HepG2 (cell line): Measurements from ENCODE around the gene AFF1. TPM values are rescaled to one million over a fixed set of nuclear protein-coding genes. Genes with fewer than 3 reads are reported as not detected.
A peak's percentile ranks its signal among the peaks of the same experiment; 100 is the strongest.

ENCODE experiments used
- CCAR2 ChIP-seq: fragments of 200-400 bp; formaldehyde crosslinking; optimal IDR thresholded peaks from 2 replicates; pipeline ENCODE3; 2018; ENCODE audit warnings: low read depth, mild to moderate bottlenecking, low read length, moderate library complexity
- CEBPZ ChIP-seq: IDR thresholded peaks from 2 replicates; pipeline ENCODE4 v1.6.1; 2012; ENCODE audit warnings: low read length, improper control_type of control experiment
- DBP ChIP-seq: sonication (generic); formaldehyde crosslinking; IDR thresholded peaks from 2 replicates; pipeline ENCODE4 v1.4.0; 2020; ENCODE audit warnings: missing genetic modification reagents; ENCODE audit errors: not compliant biosample characterization
- EP300 ChIP-seq, 3 experiments: sonication (generic) in 1 of 3; formaldehyde crosslinking in 1 of 3; IDR thresholded peaks; 2 replicates each; pipeline versions ENCODE4 v1.5.1 to v1.6.1; 2011 to 2020; ENCODE audit warnings: low read depth in 2 of 3, low read length in 2 of 3, borderline replicate concordance in 1 of 3, improper control_type of control experiment in 1 of 3, mild to moderate bottlenecking in 1 of 3, missing genetic modification reagents in 1 of 3, moderate library complexity in 1 of 3
- JUN ChIP-seq: sonication (generic); formaldehyde crosslinking; IDR thresholded peaks from 2 replicates; pipeline ENCODE4 v1.4.0; 2020; ENCODE audit warnings: mild to moderate bottlenecking, missing genetic modification reagents
- NR3C1 ChIP-seq: sonication (generic); formaldehyde crosslinking; IDR thresholded peaks from 2 replicates; pipeline ENCODE4 v1.4.0; 2020; ENCODE audit warnings: missing genetic modification reagents
- PATZ1 ChIP-seq: sonication (generic); formaldehyde crosslinking; IDR thresholded peaks from 2 replicates; pipeline ENCODE4 v1.4.0; 2020; ENCODE audit warnings: missing genetic modification reagents
- TEAD3 ChIP-seq: optimal IDR thresholded peaks from 2 replicates; pipeline ENCODE3; 2016; ENCODE audit warnings: borderline replicate concordance
- ZNF317 ChIP-seq: sonication (generic); formaldehyde crosslinking; IDR thresholded peaks from 2 replicates; pipeline ENCODE4 v1.5.0; 2020; ENCODE audit warnings: mild to moderate bottlenecking, missing genetic modification reagents
- ZNF607 ChIP-seq: sonication (generic); formaldehyde crosslinking; IDR thresholded peaks from 2 replicates; pipeline ENCODE4 v1.5.1; 2020; ENCODE audit warnings: missing genetic modification reagents, mild to moderate bottlenecking, borderline replicate concordance
- polyA plus RNA-seq, 8 experiments: library from polyadenylated mRNA; depleted of rRNA in 3 of 8; stranded (reverse) in 7 of 8; unstranded in 1 of 8; fragments of >200 nt; fragmentation: Illumina TruSeq in 4 of 8; extraction: Trizol in 4 of 8; gene quantifications; 2 replicates each; pipeline versions ENCODE4 v1.2.1 to v1.2.3, GENCODE V29; 2011 to 2016; ENCODE audit warnings: low read depth in 4 of 8, missing spikeins in 1 of 8, mixed read lengths in 1 of 8; ENCODE audit not compliant: insufficient read depth in 1 of 8
- total RNA-seq, 5 experiments: library from RNA; depleted of rRNA; stranded (reverse); fragments of >200 nt; fragmentation: Illumina TruSeq; extraction: Trizol; gene quantifications; 2 replicates each; pipeline ENCODE4 v1.2.3, GENCODE V29; 2016; ENCODE audit warnings: low read depth in 1 of 5
- TF ChIP-seq, protein P1 (sequence below): IDR thresholded peaks from 2 replicates; pipeline ENCODE4 v1.6.1; 2012; ENCODE audit warnings: low read depth, low read length, improper control_type of control experiment
- TF ChIP-seq, protein P2 (sequence below): sonication (generic); formaldehyde crosslinking; IDR thresholded peaks from 2 replicates; pipeline ENCODE4 v1.8.0; 2022; ENCODE audit warnings: mild to moderate bottlenecking, missing genetic modification reagents
- TF ChIP-seq, protein P3 (sequence below): sonication (generic); formaldehyde crosslinking; IDR thresholded peaks from 2 replicates; pipeline ENCODE4 v1.5.0; 2020; ENCODE audit warnings: mild to moderate bottlenecking, missing genetic modification reagents
- TF ChIP-seq, protein P4 (sequence below): IDR thresholded peaks from 2 replicates; pipeline ENCODE4 v1.6.1; 2016; ENCODE audit warnings: mild to moderate bottlenecking

Gene AFF1
- total and polyA plus RNA-seq, 2 of the 13 experiments (the other 11 are each of a cell fraction or from before 2014, with no cell fraction given): 15.5 to 15.9 TPM

DNA sequence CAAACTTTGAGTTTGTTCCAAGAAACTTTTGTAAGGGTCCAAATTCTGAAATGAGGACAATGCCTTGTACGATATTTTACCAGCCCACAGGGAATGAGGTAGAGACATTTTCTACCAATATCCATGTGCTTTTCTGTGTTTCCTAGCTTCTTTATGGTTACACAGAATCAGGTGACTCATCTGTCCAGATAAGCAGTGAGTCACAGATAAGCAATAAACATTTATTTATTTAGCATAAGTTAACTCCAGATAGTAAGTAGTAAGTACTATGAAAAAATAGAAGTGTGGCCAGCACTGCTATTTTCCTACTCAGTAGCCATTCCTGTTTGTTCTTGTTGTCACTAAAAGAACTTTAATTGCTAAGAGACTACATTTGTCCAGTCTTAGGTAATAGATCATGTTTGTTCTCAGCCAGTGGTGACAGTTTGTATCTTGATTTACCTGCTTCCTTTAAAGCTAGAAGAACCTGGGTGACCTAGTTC is 7.4 kb downstream of the AFF1 start (continued):
- TF ChIP-seq CCAR2 (no peak), TEAD3 (CRISPR knock-in tag) (no peak), ZNF317 (CRISPR knock-in tag) (no peak), ZNF607 (CRISPR knock-in tag) (no peak), CEBPZ (no peak), EP300 (IDR thresholded peaks at IDR 0.05; ENCODE audit: low read depth in 2 of 2, low read length in 2 of 2) (peak in 1 of 2 experiments; percentile 44; a peak in 1 of 4 replicates), EP300 (CRISPR knock-in tag; IDR thresholded peaks at IDR 0.05; ENCODE audit: borderline replicate concordance) (no peak), DBP (CRISPR knock-in tag) (no peak), JUN (CRISPR knock-in tag) (no peak), PATZ1 (CRISPR knock-in tag) (no peak), NR3C1 (CRISPR knock-in tag) (no peak)
- TF ChIP-seq, protein P1, sequence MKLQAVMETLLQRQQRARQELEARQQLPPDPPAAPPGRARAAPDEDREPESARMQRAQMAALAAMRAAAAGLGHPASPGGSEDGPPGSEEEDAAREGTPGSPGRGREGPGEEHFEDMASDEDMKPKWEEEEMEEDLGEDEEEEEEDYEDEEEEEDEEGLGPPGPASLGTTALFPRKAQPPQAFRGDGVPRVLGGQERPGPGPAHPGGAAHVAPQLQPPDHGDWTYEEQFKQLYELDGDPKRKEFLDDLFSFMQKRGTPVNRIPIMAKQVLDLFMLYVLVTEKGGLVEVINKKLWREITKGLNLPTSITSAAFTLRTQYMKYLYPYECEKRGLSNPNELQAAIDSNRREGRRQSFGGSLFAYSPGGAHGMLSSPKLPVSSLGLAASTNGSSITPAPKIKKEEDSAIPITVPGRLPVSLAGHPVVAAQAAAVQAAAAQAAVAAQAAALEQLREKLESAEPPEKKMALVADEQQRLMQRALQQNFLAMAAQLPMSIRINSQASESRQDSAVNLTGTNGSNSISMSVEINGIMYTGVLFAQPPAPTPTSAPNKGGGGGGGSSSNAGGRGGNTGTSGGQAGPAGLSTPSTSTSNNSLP: peak; percentile 10; the same call in 1 of the 2 replicates
- TF ChIP-seq, protein P2, sequence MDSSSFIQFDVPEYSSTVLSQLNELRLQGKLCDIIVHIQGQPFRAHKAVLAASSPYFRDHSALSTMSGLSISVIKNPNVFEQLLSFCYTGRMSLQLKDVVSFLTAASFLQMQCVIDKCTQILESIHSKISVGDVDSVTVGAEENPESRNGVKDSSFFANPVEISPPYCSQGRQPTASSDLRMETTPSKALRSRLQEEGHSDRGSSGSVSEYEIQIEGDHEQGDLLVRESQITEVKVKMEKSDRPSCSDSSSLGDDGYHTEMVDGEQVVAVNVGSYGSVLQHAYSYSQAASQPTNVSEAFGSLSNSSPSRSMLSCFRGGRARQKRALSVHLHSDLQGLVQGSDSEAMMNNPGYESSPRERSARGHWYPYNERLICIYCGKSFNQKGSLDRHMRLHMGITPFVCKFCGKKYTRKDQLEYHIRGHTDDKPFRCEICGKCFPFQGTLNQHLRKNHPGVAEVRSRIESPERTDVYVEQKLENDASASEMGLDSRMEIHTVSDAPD: no peak
- TF ChIP-seq, protein P3, sequence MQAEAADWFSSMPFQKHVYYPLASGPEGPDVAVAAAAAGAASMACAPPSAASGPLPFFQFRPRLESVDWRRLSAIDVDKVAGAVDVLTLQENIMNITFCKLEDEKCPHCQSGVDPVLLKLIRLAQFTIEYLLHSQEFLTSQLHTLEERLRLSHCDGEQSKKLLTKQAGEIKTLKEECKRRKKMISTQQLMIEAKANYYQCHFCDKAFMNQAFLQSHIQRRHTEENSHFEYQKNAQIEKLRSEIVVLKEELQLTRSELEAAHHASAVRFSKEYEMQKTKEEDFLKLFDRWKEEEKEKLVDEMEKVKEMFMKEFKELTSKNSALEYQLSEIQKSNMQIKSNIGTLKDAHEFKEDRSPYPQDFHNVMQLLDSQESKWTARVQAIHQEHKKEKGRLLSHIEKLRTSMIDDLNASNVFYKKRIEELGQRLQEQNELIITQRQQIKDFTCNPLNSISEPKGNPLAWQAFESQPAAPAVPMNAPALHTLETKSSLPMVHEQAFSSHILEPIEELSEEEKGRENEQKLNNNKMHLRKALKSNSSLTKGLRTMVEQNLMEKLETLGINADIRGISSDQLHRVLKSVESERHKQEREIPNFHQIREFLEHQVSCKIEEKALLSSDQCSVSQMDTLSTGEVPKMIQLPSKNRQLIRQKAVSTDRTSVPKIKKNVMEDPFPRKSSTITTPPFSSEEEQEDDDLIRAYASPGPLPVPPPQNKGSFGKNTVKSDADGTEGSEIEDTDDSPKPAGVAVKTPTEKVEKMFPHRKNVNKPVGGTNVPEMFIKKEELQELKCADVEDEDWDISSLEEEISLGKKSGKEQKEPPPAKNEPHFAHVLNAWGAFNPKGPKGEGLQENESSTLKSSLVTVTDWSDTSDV (CRISPR knock-in tag): no peak
- TF ChIP-seq, protein P4, sequence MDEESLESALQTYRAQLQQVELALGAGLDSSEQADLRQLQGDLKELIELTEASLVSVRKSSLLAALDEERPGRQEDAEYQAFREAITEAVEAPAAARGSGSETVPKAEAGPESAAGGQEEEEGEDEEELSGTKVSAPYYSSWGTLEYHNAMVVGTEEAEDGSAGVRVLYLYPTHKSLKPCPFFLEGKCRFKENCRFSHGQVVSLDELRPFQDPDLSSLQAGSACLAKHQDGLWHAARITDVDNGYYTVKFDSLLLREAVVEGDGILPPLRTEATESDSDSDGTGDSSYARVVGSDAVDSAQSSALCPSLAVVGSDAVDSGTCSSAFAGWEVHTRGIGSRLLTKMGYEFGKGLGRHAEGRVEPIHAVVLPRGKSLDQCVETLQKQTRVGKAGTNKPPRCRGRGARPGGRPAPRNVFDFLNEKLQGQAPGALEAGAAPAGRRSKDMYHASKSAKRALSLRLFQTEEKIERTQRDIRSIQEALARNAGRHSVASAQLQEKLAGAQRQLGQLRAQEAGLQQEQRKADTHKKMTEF (CRISPR knock-in tag): no peak
